H9 (cell line): ENCODE results near the gene PCDH9. TPM values are rescaled to one million over a fixed set of nuclear protein-coding genes. Genes with fewer than 3 reads are reported as not detected.

Source experiments
- DNase-seq: peaks from one replicate; pipeline ENCODE4 v3.0.0-alpha.2; 2017
- H2AFZ ChIP-seq: one replicate; pipeline ENCODE4 v1.6.1; 2013; ENCODE audit warnings: mild to moderate bottlenecking, low read length, control low read depth, moderate library complexity
- H2AK5ac ChIP-seq: 2 replicates; pipeline ENCODE4 v1.6.1; 2013; ENCODE audit warnings: low read length, control low read depth, mixed read lengths; ENCODE audit not compliant: insufficient read length
- H2BK120ac ChIP-seq: one replicate; pipeline ENCODE4 v1.6.1; 2013; ENCODE audit warnings: low read depth, mild to moderate bottlenecking, low read length, control low read depth, inconsistent platforms; ENCODE audit not compliant: poor library complexity, severe bottlenecking
- H2BK12ac ChIP-seq: 2 replicates; pipeline ENCODE4 v1.6.1; 2013; ENCODE audit warnings: low read length, control low read depth, mixed read lengths, low read depth; ENCODE audit not compliant: insufficient read length
- H2BK15ac ChIP-seq: 2 replicates; pipeline ENCODE4 v1.6.1; 2013; ENCODE audit warnings: low read depth, low read length, control low read depth
- H2BK20ac ChIP-seq: one replicate; pipeline ENCODE4 v1.6.1; 2013; ENCODE audit warnings: low read depth, mild to moderate bottlenecking, low read length, control low read depth, inconsistent platforms; ENCODE audit not compliant: poor library complexity, severe bottlenecking
- H2BK5ac ChIP-seq: 2 replicates; pipeline ENCODE4 v1.6.1; 2013; ENCODE audit warnings: low read length, control low read depth, mixed read lengths; ENCODE audit not compliant: insufficient read length
- H3K14ac ChIP-seq: 2 replicates; pipeline ENCODE4 v1.6.1; 2013; ENCODE audit warnings: low read length, control low read depth; ENCODE audit not compliant: insufficient read depth
- H3K18ac ChIP-seq: 2 replicates; pipeline ENCODE4 v1.6.1; 2013; ENCODE audit warnings: low read depth, mild to moderate bottlenecking, mixed read lengths, low read length, control low read depth; ENCODE audit not compliant: insufficient read length
- H3K23ac ChIP-seq: 2 replicates; pipeline ENCODE4 v1.6.1; 2013; ENCODE audit warnings: low read length, control low read depth, mixed read lengths, low read depth; ENCODE audit not compliant: insufficient read length
- H3K23me2 ChIP-seq: 2 replicates; pipeline ENCODE4 v1.6.1; 2013; ENCODE audit warnings: low read depth, mild to moderate bottlenecking, mixed read lengths, low read length, control low read depth; ENCODE audit not compliant: insufficient read length, poor library complexity, severe bottlenecking
- H3K27ac ChIP-seq: 2 replicates; pipeline ENCODE4 v1.5.1; 2013; ENCODE audit warnings: low read length, control low read depth, mixed read lengths, low read depth; ENCODE audit not compliant: insufficient read length
- H3K27me3 ChIP-seq: 2 replicates; pipeline ENCODE4 v1.6.1; 2013; ENCODE audit warnings: low read length, control low read depth, inconsistent platforms; ENCODE audit not compliant: insufficient read depth
- H3K4ac ChIP-seq: 2 replicates; pipeline ENCODE4 v1.6.1; 2013; ENCODE audit warnings: low read depth, mild to moderate bottlenecking, control low read depth, inconsistent platforms, low read length, moderate library complexity
- H3K4me1 ChIP-seq: 2 replicates; pipeline ENCODE4 v1.6.1; 2013; ENCODE audit warnings: low read length, control low read depth, inconsistent platforms; ENCODE audit not compliant: insufficient read depth
- H3K4me2 ChIP-seq: 2 replicates; pipeline ENCODE4 v1.6.1; 2013; ENCODE audit warnings: low read length, control low read depth, mixed read lengths; ENCODE audit not compliant: insufficient read length, insufficient read depth
- H3K56ac ChIP-seq: 2 replicates; pipeline ENCODE4 v1.6.1; 2013; ENCODE audit warnings: low read depth, mild to moderate bottlenecking, mixed read lengths, low read length, control low read depth; ENCODE audit not compliant: insufficient read length
- H3K79me1 ChIP-seq: 2 replicates; pipeline ENCODE4 v1.6.1; 2013; ENCODE audit warnings: low read depth, mild to moderate bottlenecking, moderate library complexity, low read length, control low read depth, inconsistent platforms; ENCODE audit not compliant: insufficient read depth, poor library complexity, severe bottlenecking
- H3K79me2 ChIP-seq: 2 replicates; pipeline ENCODE4 v1.6.1; 2013; ENCODE audit warnings: low read length, control low read depth, inconsistent platforms; ENCODE audit not compliant: insufficient read depth
- H3K9ac ChIP-seq: 2 replicates; pipeline ENCODE4 v1.6.1; 2013; ENCODE audit warnings: low read length, control low read depth, mixed read lengths; ENCODE audit not compliant: insufficient read length; ENCODE audit errors: extremely low read depth
- H3K9me3 ChIP-seq: one replicate; pipeline ENCODE4 v1.6.1; 2013; ENCODE audit warnings: low read depth, low read length, inconsistent platforms; ENCODE audit not compliant: control insufficient read depth
- H3T11ph ChIP-seq: one replicate; pipeline ENCODE4 v1.6.1; 2013; ENCODE audit warnings: mild to moderate bottlenecking, low read length, control low read depth, inconsistent platforms
- H4K20me1 ChIP-seq: one replicate; pipeline ENCODE4 v1.6.1; 2013; ENCODE audit not compliant: control insufficient read depth, insufficient read length, insufficient read depth
- H4K5ac ChIP-seq: 2 replicates; pipeline ENCODE4 v1.6.1; 2013; ENCODE audit warnings: low read depth, mild to moderate bottlenecking, mixed read lengths, low read length, control low read depth; ENCODE audit not compliant: insufficient read length
- H4K8ac ChIP-seq: replicated peaks from 2 replicates; pipeline ENCODE4 v1.6.1; 2013; ENCODE audit warnings: low read length, control low read depth, mixed read lengths, low read depth; ENCODE audit not compliant: insufficient read length
- H4K91ac ChIP-seq: 2 replicates; pipeline ENCODE4 v1.6.1; 2013; ENCODE audit warnings: low read depth, mild to moderate bottlenecking, moderate library complexity, mixed read lengths, low read length, control low read depth; ENCODE audit not compliant: insufficient read length
- H3K27ac Mint-ChIP-seq, 3 experiments: 2 replicates in 2 of 3; 3 replicates in 1 of 3; pipeline ENCODE4 v1.8.0; 2020 to 2021; ENCODE audit warnings: mixed read lengths in 3 of 3, mild to moderate bottlenecking in 1 of 3, moderate library complexity in 1 of 3
- H3K27me3 Mint-ChIP-seq: 2 replicates; pipeline ENCODE4 v1.8.0; 2021; ENCODE audit warnings: low read depth, mild to moderate bottlenecking, moderate library complexity, mixed read lengths
- H3K36me3 Mint-ChIP-seq, 3 experiments: 2 replicates in 2 of 3; 3 replicates in 1 of 3; pipeline ENCODE4 v1.8.0; 2020 to 2021; ENCODE audit warnings: low read depth in 3 of 3, mixed read lengths in 3 of 3; ENCODE audit not compliant: insufficient read depth in 1 of 3
- H3K4me1 Mint-ChIP-seq, 2 experiments: 2 replicates each; pipeline ENCODE4 v1.8.0; 2020; ENCODE audit warnings: mixed read lengths in 2 of 2
- H3K4me3 Mint-ChIP-seq, 2 experiments: 2 replicates in 1 of 2; 3 replicates in 1 of 2; pipeline ENCODE4 v1.8.0; 2020 to 2021; ENCODE audit warnings: mild to moderate bottlenecking in 2 of 2, mixed read lengths in 2 of 2, moderate library complexity in 1 of 2
- H3K9me3 Mint-ChIP-seq, 2 experiments: 2 replicates in 1 of 2; 3 replicates in 1 of 2; pipeline ENCODE4 v1.8.0; 2020; ENCODE audit warnings: mild to moderate bottlenecking in 2 of 2, mixed read lengths in 2 of 2, moderate library complexity in 1 of 2
- total RNA-seq: library from RNA; stranded (reverse); gene quantifications from 2 replicates; pipeline ENCODE4 v1.2.1, GENCODE V29; 2021
- TF ChIP-seq, protein P1 (sequence below): fragments of 200-600 bp; sonication (generic); conservative IDR thresholded peaks from 3 replicates; pipeline ENCODE4 v1.8.0; 2021; ENCODE audit warnings: antibody characterized with exemption, mild to moderate bottlenecking

PCDH9 gene
- total RNA-seq, 1 experiment from 2014 or later: 0.11 TPM

DNA sequence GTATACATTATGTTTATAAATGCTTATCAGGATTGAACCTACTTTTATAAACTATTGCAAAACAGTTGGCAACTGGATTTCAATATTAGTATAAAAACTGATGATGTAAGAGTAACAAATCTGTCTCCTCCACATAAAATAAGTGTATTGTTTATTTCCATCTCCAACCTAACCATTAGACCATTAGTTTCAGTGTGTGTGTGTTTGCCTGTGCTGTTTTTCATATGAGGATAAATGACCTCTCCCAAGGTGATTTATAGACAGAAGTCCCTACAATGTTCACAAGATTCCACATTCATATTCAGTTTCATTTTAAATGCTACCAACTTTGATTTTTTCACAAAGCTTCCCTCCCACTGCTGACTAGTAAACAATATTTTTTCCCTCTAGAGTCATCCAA, 871.6 kb downstream of the PCDH9 start:
- no peak overlapping the region for H2BK12ac ChIP-seq
- no peaks in the 10 kb centered on the region; the same call in 1 of the 2 replicates for H3K4me1 ChIP-seq
- H3K14ac ChIP-seq: no peak overlapping the region
- no peaks in the 10 kb centered on the region for H4K20me1 ChIP-seq
- H2BK120ac ChIP-seq: no peak overlapping the region
- no peaks in the 10 kb centered on the region for H3K23me2 ChIP-seq
- no peak overlapping the region for H3K27ac ChIP-seq
- H3K27ac Mint-ChIP-seq: no peak overlapping the region
- H4K91ac ChIP-seq: no peak overlapping the region
- H3K23ac ChIP-seq: no peak overlapping the region
- no peaks in the 10 kb centered on the region for H3K79me1 ChIP-seq
- H3K9ac ChIP-seq: no peak overlapping the region
- H2AFZ ChIP-seq: no peak overlapping the region
- no peak for DNase-seq
- H3K9me3 Mint-ChIP-seq: no peaks in the 10 kb centered on the region
- H3K4me2 ChIP-seq: no peak overlapping the region
- no peaks in the 10 kb centered on the region for H3K27me3 Mint-ChIP-seq
- H3K4me3 Mint-ChIP-seq: no peak overlapping the region
- H3T11ph ChIP-seq: no peak overlapping the region
- H2BK15ac ChIP-seq: no peak overlapping the region
- no peaks in the 10 kb centered on the region for H3K36me3 Mint-ChIP-seq
- peaks cover 8 to 12% of the 10 kb centered on the region in 2 experiments; a peak in 3 of 4 replicates for H3K4me1 Mint-ChIP-seq
- no peaks in the 10 kb centered on the region for H3K9me3 ChIP-seq
- no peak overlapping the region for H2BK5ac ChIP-seq
- H4K5ac ChIP-seq: no peak overlapping the region
- no peaks in the 10 kb centered on the region for H3K79me2 ChIP-seq
- no peak overlapping the region for H3K56ac ChIP-seq
- no peak overlapping the region for H2BK20ac ChIP-seq
- no peak overlapping the region for H3K18ac ChIP-seq
- no peaks in the 10 kb centered on the region for H3K27me3 ChIP-seq
- no peak overlapping the region for H2AK5ac ChIP-seq
- TF ChIP-seq, protein P1, sequence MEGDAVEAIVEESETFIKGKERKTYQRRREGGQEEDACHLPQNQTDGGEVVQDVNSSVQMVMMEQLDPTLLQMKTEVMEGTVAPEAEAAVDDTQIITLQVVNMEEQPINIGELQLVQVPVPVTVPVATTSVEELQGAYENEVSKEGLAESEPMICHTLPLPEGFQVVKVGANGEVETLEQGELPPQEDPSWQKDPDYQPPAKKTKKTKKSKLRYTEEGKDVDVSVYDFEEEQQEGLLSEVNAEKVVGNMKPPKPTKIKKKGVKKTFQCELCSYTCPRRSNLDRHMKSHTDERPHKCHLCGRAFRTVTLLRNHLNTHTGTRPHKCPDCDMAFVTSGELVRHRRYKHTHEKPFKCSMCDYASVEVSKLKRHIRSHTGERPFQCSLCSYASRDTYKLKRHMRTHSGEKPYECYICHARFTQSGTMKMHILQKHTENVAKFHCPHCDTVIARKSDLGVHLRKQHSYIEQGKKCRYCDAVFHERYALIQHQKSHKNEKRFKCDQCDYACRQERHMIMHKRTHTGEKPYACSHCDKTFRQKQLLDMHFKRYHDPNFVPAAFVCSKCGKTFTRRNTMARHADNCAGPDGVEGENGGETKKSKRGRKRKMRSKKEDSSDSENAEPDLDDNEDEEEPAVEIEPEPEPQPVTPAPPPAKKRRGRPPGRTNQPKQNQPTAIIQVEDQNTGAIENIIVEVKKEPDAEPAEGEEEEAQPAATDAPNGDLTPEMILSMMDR: no peak
- no peak overlapping the region for H3K4ac ChIP-seq
- H4K8ac ChIP-seq: no peak overlapping the region
